HCT116 (cell line): Measurements from ENCODE around the gene MAML1. TPM values are rescaled to one million over a fixed set of nuclear protein-coding genes. Genes with fewer than 3 reads are reported as not detected.
A peak's percentile ranks its signal among the peaks of the same experiment; 100 is the strongest.

Experiments
- ATAC-seq: fragments of 200-7000 bp; cut with Tn5 transposase; 2 replicates; pipeline ENCODE4 v1.9.1; 2020; ENCODE audit warnings: mild to moderate bottlenecking, moderate library complexity
- BruUV-seq: library from RNA; stranded (reverse); fragments of 400-500 nt; replicated peaks from 2 replicates; lab custom pipeline; 2021; lab: Mats Ljungman, UMichigan
- CTCF ChIA-PET: fragments of 300-600 bp; sonication (Branson Sonifier 250); formaldehyde crosslinking; loops from one replicate; lab custom pipeline; 2021; ENCODE audit warnings: antibody characterized with exemption; lab: Charles Lee
- POLR2A ChIA-PET: fragments of 300-600, 350-600 bp; sonication (Branson Sonifier 250); formaldehyde crosslinking; loops from one replicate; lab custom pipeline; 2021; ENCODE audit warnings: antibody characterized with exemption; lab: Charles Lee
- RAD21 ChIA-PET, 2 experiments: fragments of 300-600 bp; sonication (Branson Sonifier 250); formaldehyde crosslinking; loops; one replicate each; lab custom pipeline; 2023; ENCODE audit warnings: low total read pairs in 2 of 2; ENCODE audit not compliant: uncharacterized antibody in 2 of 2, unreplicated experiment in 2 of 2, low non-redundant PET in 1 of 2; lab: Charles Lee
- DNase-seq: peaks from one replicate; pipeline ENCODE4 v3.0.0-alpha.2; 2010; ENCODE audit warnings: low read depth, low spot score
- H2AFZ ChIP-seq: fragments of 200-600 bp; shearing (Covaris generic), sonication (generic); 2 replicates; pipeline ENCODE4 v1.6.1; 2017; ENCODE audit warnings: low read depth, mixed run types, mixed read lengths, antibody characterized with exemption, low read length; ENCODE audit not compliant: poor library complexity, severe bottlenecking
- H3K27ac ChIP-seq: 2 replicates; pipeline ENCODE4 v1.5.1; 2012; ENCODE audit warnings: low read depth, low read length
- H3K27me3 ChIP-seq: fragments of 200-600 bp; sonication (generic); 2 replicates; pipeline ENCODE4 v1.6.1; 2016; ENCODE audit warnings: mixed run types, low read length, mixed read lengths; ENCODE audit not compliant: insufficient read depth
- H3K36me3 ChIP-seq, 2 experiments: fragments of 200-500 bp in 1 of 2; fragments of 200-600 bp in 1 of 2; sonication (Bioruptor generic) in 1 of 2; sonication (generic) in 1 of 2; 2 replicates each; pipeline versions ENCODE4 v1.5.1 to v1.6.1; 2014 to 2016; ENCODE audit warnings: low read length in 2 of 2, inconsistent platforms in 1 of 2, mixed read lengths in 1 of 2, mixed run types in 1 of 2; ENCODE audit not compliant: insufficient read depth in 2 of 2, control insufficient read depth in 1 of 2
- H3K4me1 ChIP-seq, 2 experiments: fragments of 200-600 bp in 1 of 2; sonication (generic) in 1 of 2; 2 replicates each; pipeline versions ENCODE4 v1.5.1 to v1.6.1; 2012 to 2017; ENCODE audit warnings: low read length in 2 of 2, inconsistent platforms in 1 of 2, mild to moderate bottlenecking in 1 of 2, mixed read lengths in 1 of 2, mixed run types in 1 of 2, moderate library complexity in 1 of 2; ENCODE audit not compliant: insufficient read depth in 2 of 2, control insufficient read depth in 1 of 2
- H3K4me2 ChIP-seq: fragments of 200-600 bp; sonication (generic); 2 replicates; pipeline ENCODE4 v1.6.1; 2017; ENCODE audit warnings: mixed run types, low read length, mixed read lengths
- H3K4me3 ChIP-seq, 2 experiments: fragments of 200-600 bp in 1 of 2; sonication (generic) in 1 of 2; replicated peaks in 1 of 2; 2 replicates each; pipeline ENCODE4 v1.5.1; 2011 to 2016; ENCODE audit warnings: low read length in 2 of 2, control low read depth in 1 of 2, low read depth in 1 of 2, mild to moderate bottlenecking in 1 of 2, mixed read lengths in 1 of 2, mixed run types in 1 of 2
- H3K79me2 ChIP-seq: fragments of 200-600 bp; sonication (generic); 2 replicates; pipeline ENCODE4 v1.6.1; 2017; ENCODE audit warnings: mild to moderate bottlenecking, mixed run types, low read length, moderate library complexity, mixed read lengths; ENCODE audit not compliant: insufficient read depth
- H3K9ac ChIP-seq: fragments of 200-600 bp; sonication (generic); 2 replicates; pipeline ENCODE4 v1.6.1; 2016; ENCODE audit warnings: low read length, mixed read lengths
- H3K9me2 ChIP-seq: fragments of 200-600 bp; sonication (generic), shearing (Covaris generic); 2 replicates; pipeline ENCODE4 v1.6.1; 2017; ENCODE audit warnings: mixed run types, mild to moderate bottlenecking, moderate library complexity; ENCODE audit not compliant: insufficient read depth
- H3K9me3 ChIP-seq, 2 experiments: fragments of 200-500 bp in 1 of 2; fragments of 200-600 bp in 1 of 2; sonication (Bioruptor generic) in 1 of 2; sonication (generic) in 1 of 2; 2 replicates each; pipeline ENCODE4 v1.6.1; 2014 to 2017; ENCODE audit warnings: low read length in 2 of 2, mixed read lengths in 2 of 2, inconsistent platforms in 1 of 2, low read depth in 1 of 2, mild to moderate bottlenecking in 1 of 2, mixed run types in 1 of 2, moderate library complexity in 1 of 2; ENCODE audit not compliant: control insufficient read depth in 1 of 2, insufficient read depth in 1 of 2
- H4K20me1 ChIP-seq: fragments of 200-600 bp; sonication (generic), shearing (Covaris generic); 2 replicates; pipeline ENCODE4 v1.6.1; 2017; ENCODE audit warnings: mixed run types, mild to moderate bottlenecking, moderate library complexity; ENCODE audit not compliant: insufficient read depth
- CEBPB ChIP-seq: IDR thresholded peaks from 2 replicates; pipeline ENCODE4 v1.6.1; 2012; ENCODE audit warnings: low read depth
- EZH2 ChIP-seq: fragments of 200-600 bp; sonication (generic); IDR thresholded peaks from 2 replicates; pipeline ENCODE4 v1.6.1; 2017; ENCODE audit warnings: antibody characterized with exemption, mixed run types
- EZH2phosphoT487 ChIP-seq: fragments of 200-600 bp; IDR thresholded peaks from 2 replicates; pipeline ENCODE4 v1.6.1; 2018; ENCODE audit warnings: antibody characterized with exemption, borderline replicate concordance
- JUND ChIP-seq: IDR thresholded peaks from 2 replicates; pipeline ENCODE4 v1.6.1; 2012
- MAX ChIP-seq: IDR thresholded peaks from 2 replicates; pipeline ENCODE4 v1.6.1; 2012
- POLR2AphosphoS5 ChIP-seq: IDR thresholded peaks from 2 replicates; pipeline ENCODE4 v1.6.1; 2011; ENCODE audit warnings: mild to moderate bottlenecking, low read depth, low read length, moderate library complexity
- SP1 ChIP-seq: IDR thresholded peaks from 2 replicates; pipeline ENCODE4 v1.6.1; 2012; ENCODE audit warnings: low read depth
- SRF ChIP-seq: IDR thresholded peaks from 2 replicates; pipeline ENCODE4 v1.6.1; 2012; ENCODE audit warnings: low read depth
- intact Hi-C: fragments of 100-400 bp; cut with micrococcal nuclease; formaldehyde crosslinking; loops from 2 replicates; pipeline ENCODE4 v1.10.0; 2022
- total RNA-seq: library from RNA; stranded (reverse); gene quantifications from one replicate; pipeline ENCODE4 v1.2.1, GENCODE V29; 2021; ENCODE audit not compliant: unreplicated experiment
- TF ChIP-seq, protein P1 (sequence below): IDR thresholded peaks from 2 replicates; pipeline ENCODE4 v1.6.1; 2011; ENCODE audit warnings: mild to moderate bottlenecking, low read length, moderate library complexity; ENCODE audit not compliant: insufficient replicate concordance; ENCODE audit errors: extremely low read depth

MAML1 gene
- total RNA-seq, 1 experiment from 2014 or later = 29.5 TPM

- ChIA-PET RAD21 (no interaction called here), CTCF (interaction anchor here (0.8 to 1.7 kb wide), 7 partner anchors 9 to 329 kb away, joined by 3 to 6 read pairs (median 4); partner anchors contain the start of gene MAML1), POLR2A (interaction anchor here (1.2 kb wide), 1 partner anchor 139 kb away, joined by 4 read pairs; the partner anchor contains the start of gene HNRNPH1)
- intact Hi-C loops = loop anchor here (2.0 to 10.0 kb wide), 3 partner anchors 33 to 223 kb away; no protein-coding TSS in a partner anchor
- Histone ChIP-seq H3K9me2 (no peaks in the 10 kb centered on the region), H2AFZ (no peak overlapping the region), H3K79me2 (peaks cover 81% of the 10 kb centered on the region), H3K36me3 (peaks cover 9 to 17% of the 10 kb centered on the region in 2 experiments; a peak in 2 of 4 replicates), H3K9ac (no peak overlapping the region), H3K4me3 (no peak overlapping the region), H3K9me3 (no peaks in the 10 kb centered on the region), H4K20me1 (peaks cover 9% of the 10 kb centered on the region; the same call in 1 of the 2 replicates), H3K4me1 (peaks cover 11 to 47% of the 10 kb centered on the region in 2 experiments), H3K27me3 (no peaks in the 10 kb centered on the region), H3K4me2 (peak overlapping the region; percentile 48), H3K27ac (peak overlapping the region; percentile 50; the same call in 1 of the 2 replicates)
- no peak for DNase-seq
- TF ChIP-seq EZH2 (no peak), EZH2phosphoT487 (no peak), JUND (no peak), SRF (no peak), POLR2AphosphoS5 (no peak), SP1 (no peak), CEBPB (no peak), MAX (no peak)
- TF ChIP-seq, protein P1, sequence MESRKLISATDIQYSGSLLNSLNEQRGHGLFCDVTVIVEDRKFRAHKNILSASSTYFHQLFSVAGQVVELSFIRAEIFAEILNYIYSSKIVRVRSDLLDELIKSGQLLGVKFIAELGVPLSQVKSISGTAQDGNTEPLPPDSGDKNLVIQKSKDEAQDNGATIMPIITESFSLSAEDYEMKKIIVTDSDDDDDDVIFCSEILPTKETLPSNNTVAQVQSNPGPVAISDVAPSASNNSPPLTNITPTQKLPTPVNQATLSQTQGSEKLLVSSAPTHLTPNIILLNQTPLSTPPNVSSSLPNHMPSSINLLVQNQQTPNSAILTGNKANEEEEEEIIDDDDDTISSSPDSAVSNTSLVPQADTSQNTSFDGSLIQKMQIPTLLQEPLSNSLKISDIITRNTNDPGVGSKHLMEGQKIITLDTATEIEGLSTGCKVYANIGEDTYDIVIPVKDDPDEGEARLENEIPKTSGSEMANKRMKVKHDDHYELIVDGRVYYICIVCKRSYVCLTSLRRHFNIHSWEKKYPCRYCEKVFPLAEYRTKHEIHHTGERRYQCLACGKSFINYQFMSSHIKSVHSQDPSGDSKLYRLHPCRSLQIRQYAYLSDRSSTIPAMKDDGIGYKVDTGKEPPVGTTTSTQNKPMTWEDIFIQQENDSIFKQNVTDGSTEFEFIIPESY = no peak
- ATAC-seq = peak; percentile 27
- BruUV-seq = no TSS peak
These were observed 29.6 kb downstream of the MAML1 start for GRCh38 chr5:179762079-179762780.
